Measurements from ENCODE around the gene FOXL3.

FOXL3 gene

GRCh38 chr7:325811-326210 lies 35.8 kb downstream of the FOXL3 start:
- no peak overlapping the region for H3K9ac ChIP-seq (ENCODE audit: low read length)
- H4K20me1 ChIP-seq (ENCODE audit: insufficient read depth, low read length) = no peaks in the 10 kb centered on the region
- no peaks in the 10 kb centered on the region for H3K4me1 ChIP-seq (ENCODE audit: low read length)
- no peaks in the 10 kb centered on the region for H3K79me2 ChIP-seq (ENCODE audit: low read length)
- no peak overlapping the region for H3K27ac ChIP-seq (ENCODE audit: low read length)
- no peak overlapping the region for H3K4me3 ChIP-seq (ENCODE audit: low read length)
- H3K4me2 ChIP-seq (ENCODE audit: low read length) = no peak overlapping the region
- H3K36me3 ChIP-seq (replicated peaks; ENCODE audit: low read depth, low read length) = no peaks in the 10 kb centered on the region
- no peak for TF ChIP-seq EZH2phosphoT487 (IDR thresholded peaks at IDR 0.05; ENCODE audit: low read depth)
- no peak for TF ChIP-seq CTCF (IDR thresholded peaks at IDR 0.05; ENCODE audit: low read depth, low read length)
- no peaks in the 10 kb centered on the region for H3K27me3 ChIP-seq (ENCODE audit: low read depth, low read length)
- no peaks in the 10 kb centered on the region for H3K9me3 ChIP-seq (ENCODE audit: insufficient read depth, low read length)
- no peak overlapping the region for H2AFZ ChIP-seq (ENCODE audit: low read depth, low read length)

GRCh38 chr7:326273-326672 lies 36.3 kb downstream of the FOXL3 start:
- TF ChIP-seq EZH2phosphoT487 (IDR thresholded peaks at IDR 0.05; ENCODE audit: low read depth) = no peak
- no peak for TF ChIP-seq CTCF (IDR thresholded peaks at IDR 0.05; ENCODE audit: low read depth, low read length)
- H4K20me1 ChIP-seq (ENCODE audit: insufficient read depth, low read length) = no peaks in the 10 kb centered on the region
- H3K4me3 ChIP-seq (ENCODE audit: low read length) = no peak overlapping the region
- H3K36me3 ChIP-seq (replicated peaks; ENCODE audit: low read depth, low read length) = no peaks in the 10 kb centered on the region
- H3K79me2 ChIP-seq (ENCODE audit: low read length) = no peaks in the 10 kb centered on the region
- H3K9ac ChIP-seq (ENCODE audit: low read length) = no peak overlapping the region
- no peak overlapping the region for H2AFZ ChIP-seq (ENCODE audit: low read depth, low read length)
- H3K9me3 ChIP-seq (ENCODE audit: insufficient read depth, low read length) = no peaks in the 10 kb centered on the region
- no peaks in the 10 kb centered on the region for H3K27me3 ChIP-seq (ENCODE audit: low read depth, low read length)
- no peak overlapping the region for H3K4me2 ChIP-seq (ENCODE audit: low read length)
- no peaks in the 10 kb centered on the region for H3K4me1 ChIP-seq (ENCODE audit: low read length)
- no peak overlapping the region for H3K27ac ChIP-seq (ENCODE audit: low read length)

- H3K27ac ChIP-seq (ENCODE audit: low read length) = no peak overlapping the region
- H3K9ac ChIP-seq (ENCODE audit: low read length) = no peak overlapping the region
- no peaks in the 10 kb centered on the region for H3K4me1 ChIP-seq (ENCODE audit: low read length)
- H4K20me1 ChIP-seq (ENCODE audit: insufficient read depth, low read length) = no peaks in the 10 kb centered on the region
- no peaks in the 10 kb centered on the region for H3K79me2 ChIP-seq (ENCODE audit: low read length)
- H3K27me3 ChIP-seq (ENCODE audit: low read depth, low read length) = no peaks in the 10 kb centered on the region
- H2AFZ ChIP-seq (ENCODE audit: low read depth, low read length) = no peak overlapping the region
- H3K36me3 ChIP-seq (replicated peaks; ENCODE audit: low read depth, low read length) = no peaks in the 10 kb centered on the region
- H3K9me3 ChIP-seq (ENCODE audit: insufficient read depth, low read length) = no peaks in the 10 kb centered on the region
- H3K4me3 ChIP-seq (ENCODE audit: low read length) = no peak overlapping the region
- no peak for TF ChIP-seq CTCF (IDR thresholded peaks at IDR 0.05; ENCODE audit: low read depth, low read length)
- TF ChIP-seq EZH2phosphoT487 (IDR thresholded peaks at IDR 0.05; ENCODE audit: low read depth) = no peak
- no peak overlapping the region for H3K4me2 ChIP-seq (ENCODE audit: low read length)
These were observed 36.9 kb downstream of the FOXL3 start for GRCh38 chr7:326809-327232.

DNA sequence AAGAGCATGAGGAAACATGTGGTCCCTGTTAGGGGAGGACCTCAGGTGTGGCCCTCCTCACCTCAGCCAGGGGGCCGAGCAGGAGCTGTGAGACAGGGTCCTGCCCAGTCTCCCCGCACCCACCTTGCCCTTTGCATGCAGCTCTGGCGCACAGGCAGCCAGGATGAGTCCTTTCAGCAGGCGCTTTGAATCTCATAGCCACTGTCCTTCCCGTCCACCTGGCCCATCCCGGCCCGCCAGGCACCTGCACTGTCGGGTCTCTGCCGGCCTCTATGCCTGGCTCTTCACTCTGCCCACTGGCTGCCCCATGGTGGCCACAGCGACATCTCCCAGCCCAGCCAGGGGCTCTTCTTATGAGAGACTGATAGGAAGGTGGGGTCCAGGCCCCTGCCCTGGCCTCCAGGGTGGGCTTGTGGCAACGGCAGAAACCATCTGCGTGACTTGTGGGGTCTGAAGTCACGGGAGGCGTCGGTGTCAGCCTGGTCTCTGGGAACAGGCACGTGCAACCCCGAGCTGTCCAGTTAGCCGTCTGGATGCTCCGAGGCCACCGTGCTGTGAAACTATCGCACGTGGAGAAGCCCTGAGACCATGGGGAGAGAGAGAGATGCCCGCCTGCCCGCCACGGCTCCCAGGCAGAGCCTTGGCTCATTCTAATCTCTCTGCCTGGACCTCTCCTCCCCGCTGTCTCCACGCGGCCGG lies 37.4 kb downstream of the FOXL3 start:
- Histone ChIP-seq H3K4me3 (ENCODE audit: low read length) (no peak overlapping the region), H3K9ac (ENCODE audit: low read length) (no peak overlapping the region), H3K9me3 (ENCODE audit: insufficient read depth, low read length) (no peaks in the 10 kb centered on the region), H3K4me2 (ENCODE audit: low read length) (no peak overlapping the region), H3K79me2 (ENCODE audit: low read length) (no peaks in the 10 kb centered on the region), H3K36me3 (replicated peaks; ENCODE audit: low read depth, low read length) (no peaks in the 10 kb centered on the region), H2AFZ (ENCODE audit: low read depth, low read length) (no peak overlapping the region), H3K4me1 (ENCODE audit: low read length) (no peaks in the 10 kb centered on the region), H3K27me3 (ENCODE audit: low read depth, low read length) (no peaks in the 10 kb centered on the region), H3K27ac (ENCODE audit: low read length) (no peak overlapping the region), H4K20me1 (ENCODE audit: insufficient read depth, low read length) (no peaks in the 10 kb centered on the region)
- no peak for TF ChIP-seq CTCF (IDR thresholded peaks at IDR 0.05; ENCODE audit: low read depth, low read length)
- TF ChIP-seq EZH2phosphoT487 (IDR thresholded peaks at IDR 0.05; ENCODE audit: low read depth) = no peak
